ENCODE results near the gene TNFRSF14. TPM values are rescaled to one million over a fixed set of nuclear protein-coding genes. Genes with fewer than 3 reads are reported as not detected.
"Not testable (repeated sequence)": the region's sequence is repeated elsewhere in the genome, so short reads cannot be mapped to it uniquely, and the experiment has no call there.

TNFRSF14 gene
- total RNA-seq, 2 experiments from 2014 or later, result 191 to 194 TPM

GRCh38 chr1:2552189-2552588, 4.0 kb upstream of the TNFRSF14 start:
- no peak overlapping the region for H3K4me3 ChIP-seq (ENCODE audit: low read length)

GRCh38 chr1:2553076-2553475, 3.1 kb upstream of the TNFRSF14 start:
- H3K36me3 ChIP-seq (ENCODE audit: insufficient read depth, low read length); ATAC-seq (ENCODE audit: poor library complexity); CTCF ChIA-PET; H3K27ac ChIP-seq (ENCODE audit: low read depth in 1 of 2, low read length in 2 of 2); H3K27me3 ChIP-seq (ENCODE audit: control insufficient read depth in 1 of 2, insufficient read depth in 2 of 2, low read length in 2 of 2); H3K27me3 Mint-ChIP-seq; H3K9me3 Mint-ChIP-seq; H3K4me3 Mint-ChIP-seq; H3K27ac Mint-ChIP-seq; H3K4me3 ChIP-seq (ENCODE audit: low read length); DNase-seq; POLR2A ChIA-PET; intact Hi-C loops (cut with DNase I, micrococcal nuclease); H3K9me3 ChIP-seq (ENCODE audit: control insufficient read depth in 1 of 2, insufficient read depth in 1 of 2, low read length in 2 of 2): not testable (repeated sequence)
- peaks cover 58% of the 10 kb centered on the region for H3K4me1 ChIP-seq (ENCODE audit: insufficient read depth, low read length)
- Mint-ChIP-seq H3K4me1 (ENCODE audit: low read depth) (peaks cover 42% of the 10 kb centered on the region), H3K36me3 (ENCODE audit: low read depth) (peaks cover 13% of the 10 kb centered on the region)

More at GRCh38 chr1:2552189-2552588, 4.0 kb upstream of the TNFRSF14 start:
- H3K4me1 ChIP-seq (ENCODE audit: insufficient read depth, low read length), result peaks cover 58% of the 10 kb centered on the region
- intact Hi-C loops (cut with DNase I, micrococcal nuclease), result no loop called here
- ATAC-seq (ENCODE audit: poor library complexity) (no peak), DNase-seq (no peak)
- Mint-ChIP-seq H3K36me3 (ENCODE audit: low read depth) (peaks cover 13% of the 10 kb centered on the region), H3K27ac (no peak overlapping the region), H3K4me1 (ENCODE audit: low read depth) (peaks cover 41% of the 10 kb centered on the region), H3K9me3 (no peaks in the 10 kb centered on the region), H3K27me3 (no peaks in the 10 kb centered on the region), H3K4me3 (no peak overlapping the region)
- no peaks in the 10 kb centered on the region for H3K36me3 ChIP-seq (ENCODE audit: insufficient read depth, low read length)
- H3K27me3 ChIP-seq (ENCODE audit: control insufficient read depth in 1 of 2, insufficient read depth in 2 of 2, low read length in 2 of 2), result no peaks in the 10 kb centered on the region
- no peaks in the 10 kb centered on the region for H3K9me3 ChIP-seq (ENCODE audit: control insufficient read depth in 1 of 2, insufficient read depth in 1 of 2, low read length in 2 of 2)
- CTCF ChIA-PET, result no interaction called here
- H3K27ac ChIP-seq (ENCODE audit: low read depth in 1 of 2, low read length in 2 of 2), result no peak overlapping the region
- POLR2A ChIA-PET, result no interaction called here
- no peak for TF ChIP-seq CTCF (IDR thresholded peaks at IDR 0.05)

- H3K9me3 ChIP-seq (ENCODE audit: control insufficient read depth in 1 of 2, insufficient read depth in 1 of 2, low read length in 2 of 2), result no peaks in the 10 kb centered on the region
- H3K4me3 ChIP-seq (ENCODE audit: low read length), result no peak overlapping the region
- Mint-ChIP-seq H3K9me3 (no peaks in the 10 kb centered on the region), H3K27ac (peak overlapping the region; percentile 98), H3K4me1 (ENCODE audit: low read depth) (peaks cover 35% of the 10 kb centered on the region), H3K27me3 (no peaks in the 10 kb centered on the region), H3K4me3 (peak overlapping the region; percentile 97), H3K36me3 (ENCODE audit: low read depth) (peaks cover 19% of the 10 kb centered on the region)
- POLR2A ChIA-PET, result interaction anchor here (5.7 kb wide), 1 partner anchor 32 kb away, joined by 133 read pairs; the partner anchor contains the start of gene PRXL2B
- intact Hi-C loops (cut with DNase I, micrococcal nuclease), result no loop called here
- H3K27ac ChIP-seq (ENCODE audit: low read depth in 1 of 2, low read length in 2 of 2), result no peak overlapping the region
- H3K4me1 ChIP-seq (ENCODE audit: insufficient read depth, low read length), result peaks cover 59% of the 10 kb centered on the region
- TF ChIP-seq CTCF (IDR thresholded peaks at IDR 0.05), result no peak
- H3K27me3 ChIP-seq (ENCODE audit: control insufficient read depth in 1 of 2, insufficient read depth in 2 of 2, low read length in 2 of 2), result no peaks in the 10 kb centered on the region
- ATAC-seq (ENCODE audit: poor library complexity), result no peak
- no peak for DNase-seq
- CTCF ChIA-PET, result interaction anchor here (1.0 to 3.0 kb wide), 3 partner anchors 31 to 90 kb away, joined by 3 to 38 read pairs (median 5); no protein-coding TSS in a partner anchor
- H3K36me3 ChIP-seq (ENCODE audit: insufficient read depth, low read length), result peaks cover 16% of the 10 kb centered on the region
Measured at GRCh38 chr1:2553871-2554620, 2.1 kb upstream of the TNFRSF14 start.

Data from CD4-positive, alpha-beta T cell (primary cell).